Loucy (cell line): ENCODE data around the gene MUC5AC.

Experiments used
- CTCF ChIP-seq: fragments of 200-600 bp; sonication (generic); conservative IDR thresholded peaks from 2 replicates; pipeline ENCODE4 v1.5.1; 2014; ENCODE audit warnings: mild to moderate bottlenecking, antibody characterized with exemption, low read length
- EZH2phosphoT487 ChIP-seq: fragments of 200-600 bp; IDR thresholded peaks from 2 replicates; pipeline ENCODE4 v1.6.1; 2018; ENCODE audit warnings: antibody characterized with exemption, mild to moderate bottlenecking, moderate library complexity, borderline replicate concordance

- no peak for TF ChIP-seq CTCF
- no peak for TF ChIP-seq EZH2phosphoT487
Observed at GRCh38 chr11:1121813-1122663, 35.7 kb upstream of the MUC5AC start.
